Adrenal gland (tissue), 12 donors: Measurements from ENCODE around the gene POLDIP3. TPM values are rescaled to one million over a fixed set of nuclear protein-coding genes. Genes with fewer than 3 reads are reported as not detected.

ENCODE experiments used
- DNase-seq, 7 donors: peaks; one replicate each; pipeline ENCODE4 v3.0.0-alpha.2; 2019 to 2020
- H3K27ac ChIP-seq, 5 donors: fragments of 200-600 bp; sonication (generic) in 4 of 5; 1 replicate in 3 of 5; 2 replicates in 2 of 5; pipeline versions ENCODE4 v1.5.1 to v1.8.0; 2016 to 2020; ENCODE audit warnings: mild to moderate bottlenecking in 1 of 5
- H3K27me3 ChIP-seq: fragments of 200-600 bp; 2 replicates; pipeline ENCODE4 v1.8.0; 2021
- H3K36me3 ChIP-seq, 2 donors: fragments of 200-600 bp; replicated peaks in 1 of 2; 1 replicate in 1 of 2; 2 replicates in 1 of 2; pipeline versions ENCODE4 v1.5.1 to v1.8.0; 2018 to 2022
- H3K4me1 ChIP-seq, 2 donors: fragments of 200-600 bp; replicated peaks in 1 of 2; 1 replicate in 1 of 2; 2 replicates in 1 of 2; pipeline versions ENCODE4 v1.5.1 to v1.8.0; 2018 to 2021
- H3K4me3 ChIP-seq, 4 donors: fragments of 200-600 bp; sonication (generic) in 3 of 4; one replicate each; pipeline ENCODE4 v1.5.1; 2016 to 2018
- H3K9me3 ChIP-seq, 3 donors: fragments of 200-600 bp; sonication (generic) in 1 of 3; replicated peaks in 1 of 3; 1 replicate in 2 of 3; 2 replicates in 1 of 3; pipeline versions ENCODE4 v1.5.1 to v1.8.0; 2016 to 2021
- POLR2A ChIP-seq, 2 donors: fragments of 450-650 bp; IDR thresholded peaks; one replicate each; pipeline ENCODE4 v1.6.1; 2017; ENCODE audit warnings: antibody characterized with exemption in 2 of 2, mild to moderate bottlenecking in 2 of 2, moderate library complexity in 1 of 2
- WGBS, 4 donors: extraction: QIAGEN DNeasy Blood & Tissue Kit in 2 of 4; methylation state at CpG; one replicate each; pipeline versions ENCODE4 v1.1.5 to v1.1.7; 2013 to 2017; 5-methylcytosine and 5-hydroxymethylcytosine counted together
- intact Hi-C, 2 donors: fragments of 100-400 bp; cut with DNase I; formaldehyde crosslinking; loops; one replicate each; pipeline versions ENCODE4 v1.14.1 to v1.15.0; 2022 to 2023
- polyA plus RNA-seq, 3 donors: library from polyadenylated mRNA; stranded (reverse); fragments of 200-250 nt in 2 of 3; fragments of 350-450 nt in 1 of 3; fragmentation: Illumina TruSeq in 1 of 3; extraction: RNeasy Lipid Tissue Mini Kit (QIAGEN cat#74804) in 1 of 3; gene quantifications; one replicate each; pipeline ENCODE4 v1.2.3, GENCODE V29; 2013 to 2014
- total RNA-seq, 9 donors: library from RNA; depleted of rRNA in 4 of 9; stranded (reverse); fragments of >200 nt in 4 of 9; fragments of 120-200 nt in 1 of 9; fragmentation: NEBNext Ultra II Directional in 1 of 9; extraction: Animal tissue kit (Norgen Biotek cat#: 25700) in 1 of 9; gene quantifications; one replicate each; pipeline versions ENCODE4 v1.1.0 to v1.2.4, GENCODE V29; 2013 to 2023
- TF ChIP-seq, protein P1 (sequence below), 6 experiments: fragments of 450-650 bp in 4 of 6; fragments of 200-600 bp in 2 of 6; sonication (generic) in 1 of 6; IDR thresholded peaks; 1 replicate in 5 of 6; 2 replicates in 1 of 6; pipeline versions ENCODE4 v1.5.1 to v1.8.0; 2016 to 2021; ENCODE audit warnings: antibody characterized with exemption in 6 of 6, mild to moderate bottlenecking in 2 of 6, moderate library complexity in 1 of 6
- donor health status: healthy with polysubstance abuse.
- donor health status: Bipolar disorder and iron deficiency.
- donor health status: DM: yes; HTN: yes; CAD: no.
- donor health status: DM: no; HTN: no; CAD: no.
- donor health status: DM: no; HTN: no; CAD: no.
- donor health status: DM: yes; HTN: yes; CAD: no.

The POLDIP3 gene
- total and polyA plus RNA-seq, 12 donors = 18.7 to 80.2 (median 45.4) TPM

DNA sequence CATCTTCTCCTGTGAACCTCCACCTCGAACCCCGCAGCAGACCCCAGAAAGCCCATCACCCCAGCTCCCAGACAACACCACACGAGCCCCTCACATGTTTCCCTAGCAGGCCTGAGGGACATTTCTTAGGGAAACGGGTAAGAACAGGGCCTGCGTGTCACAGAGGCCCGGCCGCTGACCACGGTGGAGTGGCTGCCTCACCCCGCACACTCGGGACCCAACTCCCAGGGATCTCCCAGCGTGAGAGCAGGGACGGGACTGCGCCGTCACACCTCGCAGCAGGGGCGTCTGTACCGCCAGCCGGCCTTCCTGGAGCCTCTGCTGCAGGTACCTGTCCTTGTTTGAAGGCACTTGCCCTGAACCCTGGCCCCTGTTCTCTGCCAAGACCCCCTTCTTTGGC is 15.5 kb upstream of the POLDIP3 start:
- Histone ChIP-seq H3K36me3 (peaks cover 0 to 90% of the 10 kb centered on the region in 2 donors), H3K4me1 (peaks cover 0 to 15% of the 10 kb centered on the region in 2 donors), H3K9me3 (no peaks in the 10 kb centered on the region), H3K27ac (no peak overlapping the region), H3K27me3 (no peaks in the 10 kb centered on the region), H3K4me3 (no peak overlapping the region)
- peak in 1 of 7 donors; percentile 17 for DNase-seq
- intact Hi-C loops = no loop called here
- 96 to 100% (median 97%) methylated on average over 3 to 18 of the region's 18 CpGs for WGBS, 4 donors
- TF ChIP-seq, protein P1, sequence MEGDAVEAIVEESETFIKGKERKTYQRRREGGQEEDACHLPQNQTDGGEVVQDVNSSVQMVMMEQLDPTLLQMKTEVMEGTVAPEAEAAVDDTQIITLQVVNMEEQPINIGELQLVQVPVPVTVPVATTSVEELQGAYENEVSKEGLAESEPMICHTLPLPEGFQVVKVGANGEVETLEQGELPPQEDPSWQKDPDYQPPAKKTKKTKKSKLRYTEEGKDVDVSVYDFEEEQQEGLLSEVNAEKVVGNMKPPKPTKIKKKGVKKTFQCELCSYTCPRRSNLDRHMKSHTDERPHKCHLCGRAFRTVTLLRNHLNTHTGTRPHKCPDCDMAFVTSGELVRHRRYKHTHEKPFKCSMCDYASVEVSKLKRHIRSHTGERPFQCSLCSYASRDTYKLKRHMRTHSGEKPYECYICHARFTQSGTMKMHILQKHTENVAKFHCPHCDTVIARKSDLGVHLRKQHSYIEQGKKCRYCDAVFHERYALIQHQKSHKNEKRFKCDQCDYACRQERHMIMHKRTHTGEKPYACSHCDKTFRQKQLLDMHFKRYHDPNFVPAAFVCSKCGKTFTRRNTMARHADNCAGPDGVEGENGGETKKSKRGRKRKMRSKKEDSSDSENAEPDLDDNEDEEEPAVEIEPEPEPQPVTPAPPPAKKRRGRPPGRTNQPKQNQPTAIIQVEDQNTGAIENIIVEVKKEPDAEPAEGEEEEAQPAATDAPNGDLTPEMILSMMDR (IDR thresholded peaks at IDR 0.05) = no peak
- TF ChIP-seq POLR2A (IDR thresholded peaks at IDR 0.05) = no peak

DNA sequence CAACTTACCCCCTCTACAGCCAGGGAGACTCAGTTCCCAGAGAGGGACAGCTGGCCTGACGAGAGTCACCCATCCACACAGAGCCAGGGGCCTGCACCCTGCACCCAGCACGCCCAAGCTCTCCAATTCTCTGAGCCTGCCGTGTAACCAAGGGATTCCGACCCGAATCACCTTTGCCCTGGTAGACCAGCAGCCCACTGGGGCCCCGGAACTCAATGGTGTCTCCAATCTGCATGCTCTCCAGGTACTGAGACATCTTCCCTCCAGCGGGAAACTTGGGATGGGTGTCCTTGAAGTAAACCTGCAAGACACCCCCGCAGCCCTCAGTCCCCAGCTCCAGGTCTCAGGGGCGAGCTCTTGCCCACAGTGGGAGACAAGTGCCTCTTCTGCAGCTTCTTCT is 13.3 kb upstream of the POLDIP3 start:
- no peak for TF ChIP-seq POLR2A (IDR thresholded peaks at IDR 0.05)
- TF ChIP-seq, protein P1 (IDR thresholded peaks at IDR 0.05) = no peak
- H3K27ac ChIP-seq = no peak overlapping the region
- intact Hi-C loops = no loop called here
- no peaks in the 10 kb centered on the region for H3K27me3 ChIP-seq
- H3K4me1 ChIP-seq = peaks cover 0 to 12% of the 10 kb centered on the region in 2 donors
- no peaks in the 10 kb centered on the region for H3K9me3 ChIP-seq
- no peak for DNase-seq
- H3K36me3 ChIP-seq = peaks cover 0 to 97% of the 10 kb centered on the region in 2 donors
- H3K4me3 ChIP-seq = no peak overlapping the region
- 90 to 93% (median 91%) methylated on average over 7 to 9 of the region's 9 CpGs for WGBS, 4 donors

DNA sequence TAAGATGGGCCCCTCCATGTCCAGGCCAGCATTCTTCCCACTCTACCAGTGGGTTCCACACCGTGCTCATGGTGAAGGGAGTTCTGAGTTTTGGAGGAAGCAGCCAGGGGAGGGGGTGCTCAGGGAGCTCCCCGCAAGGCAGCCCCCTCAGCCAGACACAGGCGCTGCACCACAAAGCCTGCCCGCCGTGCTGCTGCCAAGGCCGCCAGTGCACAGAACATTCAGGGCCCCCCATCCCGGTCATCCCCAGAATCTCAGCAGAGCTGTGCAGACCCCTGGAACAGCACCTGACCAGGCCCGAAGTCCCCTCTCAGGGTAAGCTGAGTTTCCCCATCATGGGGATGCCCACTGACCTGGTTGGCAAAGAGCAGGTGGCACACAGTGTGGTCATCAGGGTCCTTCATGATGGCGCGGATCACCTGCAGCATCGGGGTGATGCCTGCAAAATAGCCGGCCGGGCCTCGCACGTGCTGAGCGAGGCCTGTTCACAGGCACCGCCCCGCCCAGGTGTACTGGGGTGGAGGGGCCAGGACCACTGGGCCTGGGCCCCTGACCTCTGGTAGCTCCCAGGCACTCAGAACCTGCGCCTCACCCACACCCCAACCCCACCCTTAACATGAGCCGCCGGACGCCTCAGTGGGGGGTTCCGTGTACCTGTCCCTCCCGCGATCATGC is 12.4 kb upstream of the POLDIP3 start:
- Histone ChIP-seq H3K9me3 (no peaks in the 10 kb centered on the region), H3K27ac (peak overlapping the region in 1 of 5 donors; percentile 17), H3K4me3 (no peak overlapping the region), H3K27me3 (no peaks in the 10 kb centered on the region), H3K4me1 (peaks cover 0 to 7% of the 10 kb centered on the region in 2 donors), H3K36me3 (peaks cover 0 to 97% of the 10 kb centered on the region in 2 donors)
- intact Hi-C loops = no loop called here
- WGBS, 4 donors = 93 to 100% (median 97%) methylated on average over 1 to 25 of the region's 25 CpGs; no CpG with 5 or more reads in 1 of the 4 donors
- no peak for DNase-seq
- no peak for TF ChIP-seq POLR2A (IDR thresholded peaks at IDR 0.05)
- TF ChIP-seq, protein P1 (IDR thresholded peaks at IDR 0.05) = no peak

DNA sequence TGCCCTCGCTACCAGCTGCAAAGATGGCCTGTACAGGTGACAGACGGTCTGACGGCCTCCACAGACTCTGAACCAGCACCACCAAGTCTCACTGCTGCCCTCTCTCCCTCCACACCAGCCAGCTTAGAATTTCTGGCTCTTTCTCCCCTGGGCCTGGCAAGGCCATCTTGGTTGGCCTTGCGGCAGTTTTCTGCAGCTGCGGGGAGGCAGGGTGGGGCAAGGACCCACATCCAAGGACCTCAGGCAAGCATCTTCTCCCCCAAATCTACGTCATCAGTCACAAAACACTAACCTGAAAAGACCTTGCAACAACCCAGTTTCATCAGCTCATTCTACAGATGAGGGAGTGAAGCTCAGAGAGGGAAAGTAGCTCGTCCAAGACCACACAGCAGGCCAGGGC is 11.7 kb upstream of the POLDIP3 start:
- Histone ChIP-seq H3K36me3 (peaks cover 0 to 92% of the 10 kb centered on the region in 2 donors), H3K9me3 (no peaks in the 10 kb centered on the region), H3K27me3 (no peaks in the 10 kb centered on the region), H3K27ac (peak overlapping the region in 1 of 5 donors; percentile 17), H3K4me1 (peaks cover 2 to 11% of the 10 kb centered on the region in 2 donors), H3K4me3 (no peak overlapping the region)
- DNase-seq = peak in 1 of 7 donors; percentile 68
- no peak for TF ChIP-seq POLR2A (IDR thresholded peaks at IDR 0.05)
- TF ChIP-seq, protein P1 (IDR thresholded peaks at IDR 0.05) = no peak
- intact Hi-C loops = no loop called here
- WGBS, 4 donors = 50 to 68% (median 56%) methylated on average over 7 of the region's 7 CpGs
